Esophagus muscularis mucosa (tissue), 3 donors: ENCODE data around the gene IGHMBP2.

Experiments
- POLR2A ChIP-seq: fragments of 450-650 bp; IDR thresholded peaks from one replicate; pipeline ENCODE4 v1.6.1; 2017; ENCODE audit warnings: antibody characterized with exemption, moderate library complexity, mild to moderate bottlenecking, low read depth
- TF ChIP-seq, protein P1 (sequence below), 3 experiments: fragments of 200-600 bp in 2 of 3; fragments of 450-650 bp in 1 of 3; sonication (generic) in 2 of 3; IDR thresholded peaks; one replicate each; pipeline ENCODE4 v1.5.1; 2017 to 2019; ENCODE audit warnings: antibody characterized with exemption in 3 of 3, mild to moderate bottlenecking in 2 of 3, moderate library complexity in 1 of 3

DNA sequence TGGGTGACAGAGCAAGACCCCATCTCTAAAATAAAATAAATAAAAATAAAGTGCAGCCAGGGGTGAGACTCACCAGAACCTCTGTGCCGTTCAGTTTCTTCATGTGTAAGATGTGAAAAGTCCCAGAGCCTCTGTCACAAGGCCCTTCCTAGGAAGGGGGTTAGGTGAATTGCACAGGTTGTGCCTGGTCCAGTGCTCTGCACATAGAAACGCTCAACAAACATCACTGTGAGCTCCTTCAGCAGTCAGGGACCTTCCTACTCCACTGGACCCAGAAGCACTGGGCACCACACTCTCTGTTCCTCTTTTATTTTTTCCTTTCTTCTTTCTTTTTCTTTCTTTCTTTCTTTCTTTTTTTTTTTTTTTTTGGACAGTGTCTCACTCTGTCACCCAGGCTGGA, 22.4 kb upstream of the IGHMBP2 start:
- TF ChIP-seq, protein P1, sequence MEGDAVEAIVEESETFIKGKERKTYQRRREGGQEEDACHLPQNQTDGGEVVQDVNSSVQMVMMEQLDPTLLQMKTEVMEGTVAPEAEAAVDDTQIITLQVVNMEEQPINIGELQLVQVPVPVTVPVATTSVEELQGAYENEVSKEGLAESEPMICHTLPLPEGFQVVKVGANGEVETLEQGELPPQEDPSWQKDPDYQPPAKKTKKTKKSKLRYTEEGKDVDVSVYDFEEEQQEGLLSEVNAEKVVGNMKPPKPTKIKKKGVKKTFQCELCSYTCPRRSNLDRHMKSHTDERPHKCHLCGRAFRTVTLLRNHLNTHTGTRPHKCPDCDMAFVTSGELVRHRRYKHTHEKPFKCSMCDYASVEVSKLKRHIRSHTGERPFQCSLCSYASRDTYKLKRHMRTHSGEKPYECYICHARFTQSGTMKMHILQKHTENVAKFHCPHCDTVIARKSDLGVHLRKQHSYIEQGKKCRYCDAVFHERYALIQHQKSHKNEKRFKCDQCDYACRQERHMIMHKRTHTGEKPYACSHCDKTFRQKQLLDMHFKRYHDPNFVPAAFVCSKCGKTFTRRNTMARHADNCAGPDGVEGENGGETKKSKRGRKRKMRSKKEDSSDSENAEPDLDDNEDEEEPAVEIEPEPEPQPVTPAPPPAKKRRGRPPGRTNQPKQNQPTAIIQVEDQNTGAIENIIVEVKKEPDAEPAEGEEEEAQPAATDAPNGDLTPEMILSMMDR (IDR thresholded peaks at IDR 0.05), result no peak
- no peak for TF ChIP-seq POLR2A
